NCI-H2171 (cell line): ENCODE results near the gene ARHGAP26.
A peak's percentile ranks its signal among the peaks of the same experiment; 100 is the strongest.

Source experiments
- DNase-seq: peaks from one replicate; lab custom pipeline; 2025; lab: John Stamatoyannopoulos, UW

ARHGAP26 gene

GRCh38 chr5:143222287-143223231, 452.4 kb downstream of the ARHGAP26 start:
- peak; percentile 43 for DNase-seq

- no peak for DNase-seq
Observed at GRCh38 chr5:143224672-143225071, 454.5 kb downstream of the ARHGAP26 start.

GRCh38 chr5:143225511-143225910, 455.3 kb downstream of the ARHGAP26 start:
- DNase-seq = no peak

GRCh38 chr5:143226361-143226760, 456.2 kb downstream of the ARHGAP26 start:
- DNase-seq = no peak

GRCh38 chr5:143226872-143227271, 456.7 kb downstream of the ARHGAP26 start:
- DNase-seq = no peak

GRCh38 chr5:143227301-143227700, 457.1 kb downstream of the ARHGAP26 start:
- no peak for DNase-seq

- DNase-seq = no peak
Observed at GRCh38 chr5:143228597-143229293, 458.6 kb downstream of the ARHGAP26 start.

GRCh38 chr5:143229426-143229895, 459.3 kb downstream of the ARHGAP26 start:
- DNase-seq = no peak

GRCh38 chr5:143229896-143230675, 459.9 kb downstream of the ARHGAP26 start:
- DNase-seq = no peak

- no peak for DNase-seq
Observed at GRCh38 chr5:143230676-143230996, 460.5 kb downstream of the ARHGAP26 start.

- DNase-seq = no peak
Observed at GRCh38 chr5:143231416-143231815, 461.2 kb downstream of the ARHGAP26 start.

- DNase-seq = no peak
Observed at GRCh38 chr5:143231973-143232812, 462.0 kb downstream of the ARHGAP26 start.

GRCh38 chr5:143233031-143233430, 462.9 kb downstream of the ARHGAP26 start:
- DNase-seq = no peak

- DNase-seq = no peak
Observed at GRCh38 chr5:143234162-143234842, 464.1 kb downstream of the ARHGAP26 start.

- DNase-seq = no peak
Observed at GRCh38 chr5:143235423-143235822, 465.2 kb downstream of the ARHGAP26 start.

- DNase-seq = no peak
Observed at GRCh38 chr5:143236682-143237081, 466.5 kb downstream of the ARHGAP26 start.

GRCh38 chr5:143237664-143238063, 467.5 kb downstream of the ARHGAP26 start:
- no peak for DNase-seq

- DNase-seq = no peak
Observed at GRCh38 chr5:143238620-143239019, 468.4 kb downstream of the ARHGAP26 start.

- DNase-seq = no peak
Observed at GRCh38 chr5:143239882-143240518, 469.8 kb downstream of the ARHGAP26 start.

- no peak for DNase-seq
Observed at GRCh38 chr5:143241892-143242291, 471.7 kb downstream of the ARHGAP26 start.
